Embryonic facial prominence (tissue), 1 donor: Measurements from ENCODE around the gene RHBDL1.

Experiments used
- DNase-seq: peaks from one replicate; pipeline ENCODE4 v3.0.0-alpha.2; 2016; ENCODE audit errors: extremely low spot score

RHBDL1 gene

DNA sequence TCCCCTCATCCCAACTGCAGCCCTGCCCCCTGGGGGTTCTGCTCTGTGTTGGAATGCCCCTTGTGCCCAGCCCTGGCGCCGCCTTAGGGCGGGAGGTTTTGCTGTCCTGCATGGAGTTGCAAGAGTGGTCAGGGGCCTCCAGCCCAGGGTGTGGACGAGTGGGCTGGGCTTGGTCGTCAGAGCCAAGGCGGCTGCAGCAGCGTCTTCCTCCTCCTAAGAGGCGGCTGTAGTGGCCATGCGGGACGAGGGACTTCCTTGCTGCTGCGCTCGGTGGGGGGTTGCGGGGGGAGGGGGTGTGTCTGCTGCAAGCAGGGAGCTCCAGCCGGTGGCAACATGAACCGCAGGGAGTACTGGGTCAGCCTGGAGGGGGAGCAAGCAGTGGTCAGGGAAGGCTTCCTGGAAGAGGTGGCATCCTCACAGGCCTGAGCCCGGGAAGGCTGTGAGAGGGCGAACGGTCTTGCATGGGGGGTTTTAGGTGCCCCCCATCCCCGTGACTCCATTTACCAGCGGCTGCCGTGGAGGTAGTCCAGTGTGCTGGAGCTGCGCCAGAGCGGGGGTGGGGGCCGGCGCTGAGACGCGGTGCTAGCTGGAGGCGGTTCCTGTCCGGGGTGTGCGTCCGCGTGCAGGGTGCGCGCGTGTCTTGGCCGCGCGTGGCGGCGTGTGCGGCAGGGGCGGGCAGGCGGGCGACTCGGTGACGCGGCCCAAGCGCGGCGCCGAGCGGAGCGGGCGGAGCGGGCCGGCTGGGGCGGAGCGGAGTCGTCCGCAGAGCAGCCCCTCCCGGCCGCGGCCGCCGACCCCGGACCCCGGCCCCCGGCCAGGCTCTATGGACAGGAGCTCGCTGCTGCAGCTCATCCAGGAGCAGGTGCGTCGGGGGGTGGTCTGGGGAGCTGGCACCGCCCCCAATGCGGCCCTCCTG is at the start of gene RHBDL1:
RHBDL1 (plus strand) TSS at position 704 of the 916 bp plus-strand sequence; CDS start at position 824, 120 bp downstream.
- DNase-seq = no peak

DNA sequence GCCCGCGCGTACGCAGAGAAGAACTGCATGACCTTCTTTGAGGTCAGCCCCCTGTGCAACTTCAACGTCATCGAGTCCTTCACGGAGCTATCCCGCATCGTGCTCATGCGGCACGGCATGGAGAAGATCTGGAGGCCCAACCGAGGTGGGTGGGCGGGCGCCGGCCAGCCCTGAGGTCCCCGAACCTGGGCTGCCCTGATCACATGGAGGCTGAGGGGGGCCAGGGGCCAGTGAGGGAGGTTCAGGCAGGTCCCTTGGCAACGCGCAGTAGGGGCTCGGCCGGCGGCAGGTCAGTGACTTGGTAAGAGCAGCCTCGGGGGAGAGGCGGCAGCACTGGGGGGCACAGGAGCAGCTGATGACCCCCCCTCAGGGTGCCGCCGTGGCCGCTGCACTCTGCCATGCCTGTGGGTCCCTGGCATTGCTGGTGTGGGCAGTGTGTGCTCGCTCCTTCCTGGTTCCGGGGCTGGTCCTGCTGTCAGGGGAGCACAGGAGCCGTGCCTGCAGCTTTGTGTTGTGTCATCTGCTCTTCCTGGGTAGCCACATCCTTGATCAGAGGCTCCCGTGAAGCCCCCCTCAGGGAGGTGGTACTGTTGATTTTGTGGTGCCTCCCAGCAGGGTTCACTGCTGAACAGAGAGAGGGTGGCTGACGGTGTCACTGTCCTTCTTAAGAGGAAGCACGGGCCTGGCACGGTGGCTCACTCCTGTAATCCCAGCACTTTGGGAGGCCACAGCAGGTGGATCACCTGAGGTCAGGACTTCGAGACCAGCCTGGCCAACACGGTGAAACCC is 49.3 kb upstream of the RHBDL1 start:
- DNase-seq = no peak

DNA sequence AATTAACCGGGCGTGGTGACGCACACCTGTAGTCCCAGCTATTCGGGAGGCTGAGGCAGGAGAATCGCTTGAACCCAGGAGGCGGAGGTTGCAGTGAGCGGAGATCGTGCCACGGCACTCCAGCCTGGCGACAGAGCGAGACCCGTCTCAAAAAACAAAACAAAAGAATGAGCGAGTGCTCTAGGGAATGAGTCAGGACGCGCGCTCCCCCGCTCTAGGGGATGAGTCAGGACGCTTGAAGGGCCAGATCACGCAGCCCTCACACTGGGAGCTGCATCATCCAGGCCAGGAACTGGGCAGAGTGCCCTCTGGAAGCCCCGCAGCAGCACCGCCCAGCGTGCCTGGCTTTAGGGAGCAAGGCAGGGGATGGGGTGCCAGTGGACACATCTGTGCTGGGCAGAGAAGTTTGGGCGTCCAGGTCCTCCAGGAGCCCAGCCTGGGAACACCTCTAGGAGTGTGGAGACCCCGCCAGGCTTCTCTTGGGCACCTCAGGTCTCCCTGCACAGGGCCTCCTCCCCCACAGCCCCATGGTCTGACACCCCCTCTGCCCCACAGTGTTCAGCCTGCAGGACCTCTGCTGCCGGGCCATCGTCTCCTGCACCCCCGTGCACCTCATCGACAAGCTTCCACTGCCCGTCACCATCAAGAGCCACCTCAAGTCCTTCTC is 48.6 kb upstream of the RHBDL1 start:
- no peak for DNase-seq

DNA sequence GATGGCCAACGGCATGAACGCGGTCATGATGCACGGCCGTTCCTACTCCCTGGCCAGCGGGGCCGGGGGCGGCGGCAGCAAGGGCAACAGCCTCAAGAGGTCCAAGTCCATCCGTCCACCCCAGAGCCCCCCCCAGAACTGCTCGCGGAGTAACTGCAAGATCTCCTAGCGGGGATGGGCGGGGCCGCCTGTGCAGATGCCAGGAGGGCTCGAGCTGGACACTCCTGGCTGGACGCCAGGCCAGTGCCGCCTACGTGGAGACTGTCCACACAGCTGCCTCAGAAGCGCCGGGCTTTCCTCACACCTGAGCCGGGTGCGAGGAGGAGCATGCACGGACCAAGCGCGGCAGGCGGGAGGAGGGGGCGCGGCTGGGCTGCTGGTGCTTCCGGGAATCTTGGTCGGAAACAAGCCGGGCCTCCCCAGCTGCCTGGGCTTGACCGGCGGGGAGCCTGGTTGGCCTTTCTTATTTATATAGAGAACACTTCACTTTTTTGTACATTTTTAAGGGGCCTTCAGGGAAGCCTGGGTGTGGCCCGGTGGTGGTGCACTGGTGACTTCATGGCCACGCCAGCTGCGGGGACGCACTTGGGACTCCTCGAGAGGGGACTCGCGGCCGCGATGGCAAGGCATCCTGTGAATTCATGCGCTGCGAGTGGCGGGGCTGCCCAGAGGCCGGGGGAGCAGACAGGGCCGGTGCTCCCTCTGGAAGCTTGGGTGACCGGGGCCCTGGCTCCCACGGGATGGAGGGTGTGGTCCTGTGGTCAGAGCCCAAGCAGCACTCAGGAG is 47.8 kb upstream of the RHBDL1 start:
- DNase-seq = no peak

DNA sequence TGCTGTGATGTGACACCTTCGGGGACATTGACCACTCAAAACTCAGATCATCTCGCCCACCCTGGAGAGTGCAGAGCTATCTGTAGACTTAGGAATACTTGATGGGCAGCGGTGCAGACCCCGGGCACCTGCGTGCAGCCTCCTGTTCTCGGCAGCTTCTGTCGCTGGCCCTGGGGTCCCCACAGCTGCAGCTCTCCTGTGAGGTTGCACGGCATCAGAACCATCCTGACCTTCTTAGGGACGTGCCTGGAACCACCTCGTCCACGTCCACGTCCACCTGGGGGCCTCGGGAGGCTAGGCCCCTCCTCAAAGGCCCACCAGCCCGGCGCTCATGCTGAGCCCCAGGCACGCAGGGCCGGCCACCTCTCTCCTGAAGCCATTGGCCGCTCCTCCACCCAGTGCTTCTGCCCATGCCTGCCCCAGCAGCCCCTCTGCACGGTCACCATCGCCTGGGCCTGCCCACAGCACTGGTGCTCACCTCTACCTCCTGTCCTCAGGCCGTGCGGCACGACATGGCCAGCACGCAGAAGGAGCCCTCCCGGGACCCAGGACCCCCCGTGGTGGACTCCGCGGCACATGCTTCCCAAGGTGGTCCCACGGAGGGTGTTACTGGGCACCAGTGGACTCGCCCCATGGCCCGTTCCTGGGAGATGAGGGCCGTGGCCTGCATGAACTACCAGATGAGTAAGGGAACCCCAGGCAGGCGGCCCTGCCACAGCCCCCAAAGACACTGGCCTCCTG is 47.0 kb upstream of the RHBDL1 start:
- no peak for DNase-seq

DNA sequence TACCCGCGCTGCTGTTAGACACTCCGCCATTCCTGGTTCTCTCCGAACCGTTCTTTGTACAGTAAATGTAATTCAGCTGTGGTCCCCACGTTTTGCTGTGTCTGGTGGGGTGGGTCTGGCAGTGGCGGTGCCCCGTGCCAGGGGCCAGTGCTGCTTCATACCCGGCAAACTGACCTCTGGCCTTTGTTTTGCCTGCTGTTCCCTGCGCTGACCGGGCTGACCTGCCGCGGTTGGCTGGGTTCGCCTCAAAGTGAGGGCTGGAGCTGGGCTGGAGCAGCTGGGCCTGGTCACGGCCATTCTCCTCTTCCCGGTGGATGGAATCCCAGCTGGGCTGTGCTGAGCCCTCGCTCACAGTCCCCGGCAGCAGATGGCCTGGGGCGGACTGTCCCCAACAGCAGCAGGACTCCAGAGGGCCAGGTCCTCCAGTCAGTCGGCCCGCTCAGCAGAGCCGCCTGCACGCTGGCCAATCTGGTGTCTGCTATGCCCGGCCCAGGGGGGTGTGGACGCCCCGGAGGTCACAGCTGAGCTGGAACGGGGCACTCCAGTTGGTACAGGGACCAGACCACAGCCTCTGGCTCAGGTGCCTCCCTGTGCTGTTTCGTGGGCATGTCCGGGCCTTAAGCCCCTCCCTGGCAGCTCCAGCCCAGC is 46.2 kb upstream of the RHBDL1 start:
- no peak for DNase-seq

DNA sequence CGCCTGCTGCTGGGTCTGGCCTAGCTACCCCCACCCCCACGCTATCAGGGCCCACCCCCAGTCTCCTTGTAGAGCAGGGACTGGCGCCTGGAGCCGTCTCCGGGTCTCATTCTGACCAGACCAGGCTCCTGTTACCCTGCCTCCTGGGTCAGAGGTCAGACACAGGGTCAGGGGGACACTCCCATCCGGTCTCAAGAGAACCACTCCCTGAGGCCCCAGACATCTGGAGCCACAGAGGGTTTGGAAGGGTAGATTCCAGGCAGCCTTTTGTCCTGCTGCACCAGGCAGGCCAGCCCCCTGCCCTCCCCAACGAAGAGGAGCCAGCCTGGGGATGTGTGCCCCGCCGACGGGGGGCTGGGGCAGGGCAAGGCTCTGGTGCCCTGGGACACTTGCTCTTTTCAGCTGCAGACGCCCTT is 45.6 kb upstream of the RHBDL1 start:
- no peak for DNase-seq

DNA sequence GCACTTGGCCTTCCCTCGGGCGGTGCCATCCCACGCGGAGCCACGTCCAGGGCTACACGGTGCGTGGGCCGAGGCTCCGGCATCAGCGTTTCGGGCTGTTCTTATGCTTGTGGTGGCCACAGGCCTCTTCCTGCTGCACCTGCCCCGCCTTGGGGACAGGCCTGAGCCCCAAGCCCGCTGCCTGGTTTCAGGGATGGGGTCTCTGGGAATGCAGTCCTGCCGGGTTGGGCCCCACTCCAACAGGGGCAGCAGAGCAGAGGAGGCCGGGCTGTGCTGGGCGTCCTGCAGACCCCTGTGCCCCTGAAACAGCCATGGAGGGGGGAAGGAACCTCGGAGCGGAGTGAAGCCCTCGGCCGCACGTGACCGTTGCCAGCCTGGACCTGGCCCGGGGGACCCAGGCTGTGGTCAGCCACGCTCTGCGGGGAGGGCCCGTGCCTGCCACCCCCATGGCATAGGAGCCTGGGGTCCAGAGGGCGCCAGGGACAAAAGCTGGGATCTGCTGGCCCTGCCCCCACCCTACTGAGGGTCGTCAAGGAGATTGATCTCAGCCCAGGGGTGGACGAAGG is 45.1 kb upstream of the RHBDL1 start:
- no peak for DNase-seq

DNA sequence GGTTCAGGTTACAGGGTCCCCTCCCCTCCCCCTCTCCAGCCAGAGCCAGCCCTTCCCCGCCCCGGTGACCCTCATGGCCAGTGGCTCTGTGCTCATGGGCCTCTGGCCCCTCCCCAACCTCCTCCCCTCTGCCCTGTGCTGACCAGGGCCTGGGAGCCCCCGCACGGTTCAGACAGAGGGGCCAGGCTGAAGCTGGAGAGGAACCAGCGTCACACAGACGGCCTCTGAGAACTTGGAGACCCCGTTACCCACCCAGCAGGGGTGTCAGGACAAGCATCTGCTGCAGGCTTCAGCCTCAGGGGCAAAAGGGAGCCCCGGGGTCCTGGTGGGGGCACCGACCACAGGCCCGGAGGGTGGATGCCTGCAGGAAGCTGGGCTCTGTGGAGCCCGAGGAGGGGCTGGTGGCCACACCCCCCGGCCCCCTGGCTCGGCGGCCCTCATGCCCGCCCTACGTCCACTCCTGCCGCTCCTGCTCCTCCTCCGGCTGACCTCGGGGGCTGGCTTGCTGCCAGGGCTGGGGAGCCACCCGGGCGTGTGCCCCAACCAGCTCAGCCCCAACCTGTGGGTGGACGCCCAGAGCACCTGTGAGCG is 44.6 kb upstream of the RHBDL1 start, which contains the start of gene WFIKKN1:
WFIKKN1 (plus strand) TSS at position 171 of the 591 bp plus-strand sequence; CDS start at position 440, 269 bp downstream.
- no peak for DNase-seq

DNA sequence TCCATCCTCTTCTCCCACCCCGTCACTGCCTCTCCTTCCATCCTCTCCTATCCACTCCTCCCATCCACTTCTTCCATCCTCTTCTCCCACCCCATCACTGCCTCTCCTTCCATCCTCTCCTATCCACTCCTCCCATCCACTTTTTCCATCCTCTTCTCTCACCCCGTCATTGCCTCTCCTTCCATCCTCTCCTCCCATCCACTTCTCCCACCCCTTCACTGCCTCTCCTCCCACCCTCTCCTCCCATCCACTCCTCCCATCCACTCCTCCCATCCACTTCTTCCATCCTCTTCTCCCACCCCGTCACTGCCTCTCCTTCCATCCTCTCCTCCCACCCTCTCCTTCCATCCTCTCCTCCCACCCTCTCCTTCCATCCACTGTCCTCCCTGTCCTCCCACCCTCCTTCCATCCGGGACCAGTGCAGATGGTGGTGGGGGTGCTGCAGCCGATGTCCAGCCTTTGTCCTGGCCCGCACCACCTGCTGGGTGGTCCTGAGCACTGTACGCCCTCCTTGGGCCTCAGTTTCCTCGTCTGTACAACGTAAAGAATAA is 43.6 kb upstream of the RHBDL1 start:
- DNase-seq = no peak

DNA sequence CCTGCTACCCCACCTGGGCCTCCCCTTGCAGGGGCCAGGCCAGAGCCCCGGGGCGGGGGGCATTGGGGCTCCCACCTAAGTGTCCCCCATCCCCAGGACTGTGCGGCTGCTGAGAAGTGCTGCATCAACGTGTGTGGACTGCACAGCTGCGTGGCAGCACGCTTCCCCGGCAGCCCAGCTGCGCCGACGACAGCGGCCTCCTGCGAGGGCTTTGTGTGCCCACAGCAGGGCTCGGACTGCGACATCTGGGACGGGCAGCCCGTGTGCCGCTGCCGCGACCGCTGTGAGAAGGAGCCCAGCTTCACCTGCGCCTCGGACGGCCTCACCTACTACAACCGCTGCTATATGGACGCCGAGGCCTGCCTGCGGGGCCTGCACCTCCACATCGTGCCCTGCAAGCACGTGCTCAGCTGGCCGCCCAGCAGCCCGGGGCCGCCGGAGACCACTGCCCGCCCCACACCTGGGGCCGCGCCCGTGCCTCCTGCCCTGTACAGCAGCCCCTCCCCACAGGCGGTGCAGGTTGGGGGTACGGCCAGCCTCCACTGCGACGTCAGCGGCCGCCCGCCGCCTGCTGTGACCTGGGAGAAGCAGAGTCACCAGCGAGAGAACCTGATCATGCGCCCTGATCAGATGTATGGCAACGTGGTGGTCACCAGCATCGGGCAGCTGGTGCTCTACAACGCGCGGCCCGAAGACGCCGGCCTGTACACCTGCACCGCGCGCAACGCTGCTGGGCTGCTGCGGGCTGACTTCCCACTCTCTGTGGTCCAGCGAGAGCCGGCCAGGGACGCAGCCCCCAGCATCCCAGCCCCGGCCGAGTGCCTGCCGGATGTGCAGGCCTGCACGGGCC is 42.8 kb upstream of the RHBDL1 start:
- no peak for DNase-seq

DNA sequence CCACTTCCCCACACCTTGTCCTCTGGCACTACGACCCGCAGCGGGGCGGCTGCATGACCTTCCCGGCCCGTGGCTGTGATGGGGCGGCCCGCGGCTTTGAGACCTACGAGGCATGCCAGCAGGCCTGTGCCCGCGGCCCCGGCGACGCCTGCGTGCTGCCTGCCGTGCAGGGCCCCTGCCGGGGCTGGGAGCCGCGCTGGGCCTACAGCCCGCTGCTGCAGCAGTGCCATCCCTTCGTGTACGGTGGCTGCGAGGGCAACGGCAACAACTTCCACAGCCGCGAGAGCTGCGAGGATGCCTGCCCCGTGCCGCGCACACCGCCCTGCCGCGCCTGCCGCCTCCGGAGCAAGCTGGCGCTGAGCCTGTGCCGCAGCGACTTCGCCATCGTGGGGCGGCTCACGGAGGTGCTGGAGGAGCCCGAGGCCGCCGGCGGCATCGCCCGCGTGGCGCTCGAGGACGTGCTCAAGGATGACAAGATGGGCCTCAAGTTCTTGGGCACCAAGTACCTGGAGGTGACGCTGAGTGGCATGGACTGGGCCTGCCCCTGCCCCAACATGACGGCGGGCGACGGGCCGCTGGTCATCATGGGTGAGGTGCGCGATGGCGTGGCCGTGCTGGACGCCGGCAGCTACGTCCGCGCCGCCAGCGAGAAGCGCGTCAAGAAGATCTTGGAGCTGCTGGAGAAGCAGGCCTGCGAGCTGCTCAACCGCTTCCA is 42.0 kb upstream of the RHBDL1 start:
- no peak for DNase-seq

DNA sequence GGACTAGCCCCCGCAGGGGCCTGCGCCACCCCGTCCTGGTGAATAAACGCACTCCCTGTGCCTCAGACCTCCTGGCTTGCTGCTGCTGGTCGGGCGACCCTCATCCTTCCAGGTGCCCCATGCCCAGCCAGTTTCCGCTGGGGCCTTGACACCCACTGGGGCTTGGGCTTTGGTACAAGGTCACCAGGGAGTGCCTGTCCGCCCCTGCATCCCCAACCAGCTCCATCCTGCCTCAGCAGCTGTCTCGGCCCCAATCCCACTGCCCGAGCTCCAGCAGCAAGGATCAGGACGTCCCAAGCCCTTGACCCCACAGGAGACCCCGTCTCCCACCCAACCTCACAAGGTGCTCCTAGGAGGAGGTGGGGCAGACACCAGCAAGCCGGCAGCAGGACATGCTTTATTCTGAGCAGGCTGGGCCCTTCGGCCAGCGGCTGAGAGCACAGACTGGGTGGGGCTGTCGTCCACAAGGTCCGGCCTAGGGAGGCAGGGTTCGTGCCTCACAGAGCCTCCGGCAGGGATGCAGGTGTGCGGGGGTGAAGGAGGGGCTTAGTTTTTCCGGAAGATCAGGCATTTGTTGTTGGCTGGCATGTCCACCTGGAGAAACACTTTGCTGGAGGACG is 41.3 kb upstream of the RHBDL1 start:
- DNase-seq = no peak

DNA sequence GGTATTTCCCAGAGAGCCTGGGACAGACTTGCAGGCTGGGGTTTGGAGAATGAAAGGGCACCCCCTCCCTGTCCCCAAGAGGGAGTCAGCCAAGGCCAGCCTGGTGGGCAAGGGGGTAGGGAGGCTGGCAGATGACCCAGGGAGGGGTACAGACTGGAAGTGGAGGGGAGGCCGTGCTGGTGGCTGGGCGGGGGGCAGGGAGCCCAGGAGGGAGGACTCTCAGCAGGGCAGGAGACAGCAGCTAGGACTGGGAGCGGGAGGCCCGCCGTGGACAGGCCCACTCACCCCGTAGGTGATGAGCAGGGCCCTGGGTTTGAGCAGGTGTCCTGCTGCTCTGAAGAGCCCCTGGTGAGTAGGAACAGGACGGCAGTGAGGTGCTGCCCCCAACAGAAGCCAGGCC is 40.5 kb upstream of the RHBDL1 start:
- DNase-seq = no peak

DNA sequence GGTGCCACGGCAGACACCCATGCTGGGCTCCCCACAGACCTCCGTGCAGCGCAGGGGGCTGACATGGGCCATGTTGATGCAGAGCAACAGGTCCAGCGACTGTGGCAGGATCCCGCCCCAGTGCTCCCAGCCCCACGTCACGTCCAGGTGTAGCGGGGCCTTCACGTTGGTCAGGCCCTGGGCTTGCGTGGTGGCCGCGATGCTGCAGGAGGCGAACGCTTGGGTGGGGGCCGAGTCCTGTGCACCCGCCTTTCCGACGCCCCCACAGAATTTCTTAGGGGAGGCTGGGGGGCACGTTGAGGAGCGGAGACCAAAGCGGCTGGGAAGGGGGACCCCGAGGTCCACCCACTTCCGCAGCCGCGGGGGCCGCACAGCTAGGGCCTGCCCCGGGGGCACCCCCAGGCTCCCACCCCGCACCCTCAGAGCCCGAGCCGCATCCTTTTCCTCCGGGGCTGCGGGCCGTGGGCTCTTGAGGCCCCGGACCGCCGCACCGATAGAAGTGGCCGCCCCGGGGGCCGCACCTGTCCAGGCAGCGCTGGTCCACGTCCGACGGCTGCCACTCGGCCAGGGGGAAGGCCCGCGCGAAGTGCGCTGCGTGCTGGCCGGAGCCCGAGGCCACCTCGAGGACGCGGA is 39.8 kb upstream of the RHBDL1 start:
- no peak for DNase-seq
